ENCODE measurements around the gene SLC41A3.

The SLC41A3 gene

DNA sequence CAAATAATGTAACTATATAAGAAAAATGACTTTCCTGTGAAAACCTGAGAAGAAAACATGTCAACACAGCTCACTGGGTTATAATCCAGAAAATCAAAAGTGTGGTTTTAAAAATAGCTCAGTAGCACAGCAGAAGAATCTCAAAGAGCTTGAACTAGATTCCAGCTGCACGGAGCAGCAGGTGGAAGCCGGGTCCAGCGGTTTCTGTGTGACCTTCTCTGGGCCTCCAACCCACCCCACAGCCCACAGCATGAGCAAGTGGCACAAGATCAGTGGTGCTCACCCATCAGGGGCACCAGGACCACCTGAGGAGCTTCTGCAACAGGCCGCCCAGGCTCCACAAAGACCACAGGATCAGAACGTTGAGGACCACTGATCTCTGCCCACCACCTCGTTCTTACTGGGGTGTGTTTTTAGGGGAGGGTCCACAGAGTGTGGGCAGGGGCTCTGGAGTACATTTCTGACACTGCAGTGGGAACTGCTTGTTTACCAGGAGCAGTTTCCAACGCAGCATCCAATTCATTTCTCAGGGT, 23.2 kb downstream of the SLC41A3 start:
- DNase-seq (ENCODE audit: low read depth) = no peak
- H3K4me3 ChIP-seq (replicated peaks; ENCODE audit: low read depth, low read length) = no peak overlapping the region
- no peak for TF ChIP-seq CTCF (IDR thresholded peaks at IDR 0.05; ENCODE audit: low read length, missing control alignments)

DNA sequence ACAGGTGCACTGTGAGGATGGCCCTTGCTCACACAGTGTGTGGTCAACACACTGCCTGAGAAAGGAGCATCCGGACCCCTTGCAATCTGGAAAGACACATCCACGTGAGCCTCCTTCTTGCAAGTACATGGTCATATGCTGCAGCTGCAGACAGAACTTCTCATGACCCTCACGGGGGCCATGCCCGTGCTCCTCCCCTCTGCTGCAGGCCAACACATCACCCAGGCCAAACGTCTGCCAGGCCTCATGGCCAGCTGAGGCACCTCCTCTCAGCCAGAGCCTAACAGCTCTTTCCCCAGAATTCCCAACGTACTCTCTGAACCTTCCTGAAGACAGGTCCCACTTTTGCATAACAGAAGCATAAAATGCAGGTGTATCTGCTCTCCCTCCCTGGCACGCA, 25.3 kb downstream of the SLC41A3 start:
- TF ChIP-seq CTCF (IDR thresholded peaks at IDR 0.05; ENCODE audit: low read length, missing control alignments) = no peak
- no peak overlapping the region for H3K4me3 ChIP-seq (replicated peaks; ENCODE audit: low read depth, low read length)
- no peak for DNase-seq (ENCODE audit: low read depth)

DNA sequence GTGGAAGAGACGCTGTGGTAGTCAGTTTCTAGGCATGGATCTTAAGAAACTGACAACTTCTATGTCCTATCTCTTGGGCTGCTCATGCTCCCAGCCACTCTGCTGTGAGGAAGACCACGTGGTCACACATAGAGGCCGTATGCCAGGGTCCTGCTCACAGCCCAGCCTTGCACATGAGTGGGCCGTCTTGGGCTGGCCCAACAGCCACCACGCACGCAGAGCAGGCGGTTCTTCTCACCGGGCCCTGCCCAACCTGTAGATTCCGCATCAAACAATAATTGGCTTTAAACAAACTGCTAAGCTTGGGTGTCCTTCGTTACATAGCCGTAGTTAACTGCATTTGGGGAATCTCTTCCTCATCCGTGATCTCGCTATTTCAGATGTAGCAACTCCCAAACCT, 26.0 kb downstream of the SLC41A3 start:
- no peak for DNase-seq (ENCODE audit: low read depth)
- no peak overlapping the region for H3K4me3 ChIP-seq (replicated peaks; ENCODE audit: low read depth, low read length)
- no peak for TF ChIP-seq CTCF (IDR thresholded peaks at IDR 0.05; ENCODE audit: low read length, missing control alignments)

- TF ChIP-seq CTCF (IDR thresholded peaks at IDR 0.05; ENCODE audit: low read length, missing control alignments) = no peak
- H3K4me3 ChIP-seq (replicated peaks; ENCODE audit: low read depth, low read length) = no peak overlapping the region
- no peak for DNase-seq (ENCODE audit: low read depth)
These were observed 26.5 kb downstream of the SLC41A3 start for GRCh38 chr3:126057501-126057819.

DNA sequence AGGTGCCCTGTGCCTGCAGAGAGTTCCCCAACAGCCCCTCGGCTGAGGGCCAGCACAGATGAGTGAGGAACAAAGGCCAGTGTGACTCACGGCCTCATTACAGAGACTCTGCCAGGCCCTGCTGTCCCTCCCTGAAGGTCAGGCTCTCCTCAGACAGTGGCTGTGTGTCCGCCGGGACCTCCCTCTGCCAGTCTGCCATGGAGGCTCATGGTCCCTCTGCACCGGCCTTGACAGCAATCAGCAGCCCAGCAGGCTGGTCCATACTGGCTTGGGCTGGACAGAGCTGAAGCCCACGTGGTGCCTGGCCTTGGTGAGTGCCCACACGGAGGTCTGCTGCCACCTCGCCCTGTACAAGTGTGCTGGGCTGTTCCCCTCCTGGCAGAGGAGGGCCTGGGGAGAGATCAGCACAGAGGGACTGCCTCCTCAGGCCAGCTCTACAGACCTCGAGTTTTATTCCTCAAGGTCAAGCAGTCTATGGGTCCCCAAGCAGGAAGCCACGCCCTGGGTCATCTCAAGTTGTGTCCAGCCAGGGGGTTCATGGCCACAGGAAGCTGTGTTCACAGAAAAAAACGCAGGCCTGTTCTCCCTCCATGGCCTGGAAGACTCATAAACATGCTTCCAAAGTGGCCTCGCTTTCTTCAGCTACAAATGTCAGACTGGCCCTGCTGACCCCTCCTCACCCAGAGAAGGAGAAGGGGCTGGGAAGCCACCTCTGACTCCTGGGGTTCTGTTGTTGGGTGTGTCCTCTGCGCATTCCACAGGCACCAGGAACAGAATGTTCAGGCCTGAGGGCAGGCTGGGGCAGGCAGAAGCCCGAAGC, 27.0 kb downstream of the SLC41A3 start:
- TF ChIP-seq CTCF (IDR thresholded peaks at IDR 0.05; ENCODE audit: low read length, missing control alignments) = no peak
- DNase-seq (ENCODE audit: low read depth) = peak; percentile 4
- no peak overlapping the region for H3K4me3 ChIP-seq (replicated peaks; ENCODE audit: low read depth, low read length)

- no peak for TF ChIP-seq CTCF (IDR thresholded peaks at IDR 0.05; ENCODE audit: low read length, missing control alignments)
These were observed 27.8 kb downstream of the SLC41A3 start for GRCh38 chr3:126056088-126056487.

DNA sequence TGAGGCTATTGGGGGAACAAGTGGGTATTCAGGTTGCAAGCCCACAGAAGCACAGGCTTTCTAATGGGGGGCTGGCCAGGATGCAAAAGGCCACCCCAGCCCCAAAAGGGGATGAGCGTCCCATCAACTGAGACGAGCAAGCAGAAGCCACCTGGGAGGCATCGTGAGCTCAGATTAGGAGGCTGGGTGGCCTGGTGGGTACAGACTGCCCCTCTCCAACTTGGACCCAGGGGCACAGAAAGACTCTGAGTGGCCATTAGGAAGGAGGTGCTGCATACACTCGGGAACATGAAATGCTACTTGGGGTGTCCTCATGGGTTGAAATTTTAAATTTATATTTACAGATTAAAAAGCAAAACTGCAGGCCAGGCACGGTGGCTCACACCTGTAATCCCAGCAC, 29.1 kb downstream of the SLC41A3 start:
- TF ChIP-seq CTCF (IDR thresholded peaks at IDR 0.05; ENCODE audit: low read length, missing control alignments) = no peak
- H3K4me3 ChIP-seq (replicated peaks; ENCODE audit: low read depth, low read length) = no peak overlapping the region
- DNase-seq (ENCODE audit: low read depth) = no peak

More at GRCh38 chr3:126056088-126056487, 27.8 kb downstream of the SLC41A3 start:
- no peak for DNase-seq (ENCODE audit: low read depth)
- H3K4me3 ChIP-seq (replicated peaks; ENCODE audit: low read depth, low read length) = no peak overlapping the region
